Gastroesophageal sphincter (tissue), 3 donors: Measurements from ENCODE around the gene MESP2.

Source experiments
- EP300 ChIP-seq: sonication (generic); formaldehyde crosslinking; IDR thresholded peaks from one replicate; pipeline ENCODE4 v1.6.1; 2017; ENCODE audit warnings: antibody characterized with exemption, mild to moderate bottlenecking
- POLR2A ChIP-seq, 2 donors: fragments of 450-650 bp; IDR thresholded peaks; one replicate each; pipeline ENCODE4 v1.6.1; 2017; ENCODE audit warnings: antibody characterized with exemption in 2 of 2, mild to moderate bottlenecking in 2 of 2, moderate library complexity in 1 of 2
- POLR2AphosphoS5 ChIP-seq: sonication (generic); formaldehyde crosslinking; IDR thresholded peaks from one replicate; pipeline ENCODE4 v1.6.1; 2017; ENCODE audit warnings: antibody characterized with exemption
- TF ChIP-seq, protein P1 (sequence below), 4 experiments: fragments of 200-600 bp in 2 of 4; fragments of 450-650 bp in 2 of 4; sonication (generic) in 1 of 4; IDR thresholded peaks; one replicate each; pipeline ENCODE4 v1.5.1; 2017 to 2019; ENCODE audit warnings: antibody characterized with exemption in 4 of 4, mild to moderate bottlenecking in 2 of 4, moderate library complexity in 2 of 4

DNA sequence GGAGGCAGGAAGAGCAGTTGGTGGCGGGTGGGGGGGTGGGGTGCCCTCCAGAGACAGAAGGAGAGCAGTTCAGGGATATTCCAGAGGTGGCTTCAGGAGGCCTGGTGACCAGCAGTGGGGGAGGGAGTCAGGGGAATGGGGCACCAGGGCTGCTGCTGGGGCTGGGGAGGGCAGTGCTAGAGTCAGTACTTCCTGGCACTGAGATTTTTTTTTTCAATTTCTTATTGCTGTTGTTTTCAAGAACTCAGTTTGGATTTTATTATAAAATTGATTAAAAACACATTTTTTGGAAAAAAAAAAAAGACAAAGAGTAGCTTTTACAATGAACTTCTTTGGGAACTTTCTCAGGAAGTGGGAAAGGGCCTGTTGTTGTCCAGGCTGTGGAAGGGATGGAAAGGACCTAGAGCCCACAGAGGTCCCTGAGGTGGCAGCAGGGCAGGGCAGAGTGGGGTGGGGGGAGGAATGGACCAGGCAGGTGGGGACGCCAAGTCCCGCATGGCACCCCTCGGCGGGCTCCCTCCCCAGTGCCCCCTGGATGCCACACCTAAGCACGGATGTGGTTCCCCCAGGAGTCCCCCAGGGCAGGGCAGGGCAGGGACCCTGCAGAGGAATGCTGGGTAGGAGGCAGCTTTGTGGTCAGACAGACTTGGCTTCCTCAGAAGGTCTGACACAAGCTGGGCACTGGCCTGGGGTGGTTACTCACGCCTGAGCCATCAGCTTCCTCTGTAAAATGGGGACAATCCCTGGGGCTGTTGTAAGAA lies 47.0 kb downstream of the MESP2 start:
- TF ChIP-seq POLR2A (IDR thresholded peaks at IDR 0.05) (no peak), POLR2AphosphoS5 (no peak), EP300 (no peak)
- TF ChIP-seq, protein P1, sequence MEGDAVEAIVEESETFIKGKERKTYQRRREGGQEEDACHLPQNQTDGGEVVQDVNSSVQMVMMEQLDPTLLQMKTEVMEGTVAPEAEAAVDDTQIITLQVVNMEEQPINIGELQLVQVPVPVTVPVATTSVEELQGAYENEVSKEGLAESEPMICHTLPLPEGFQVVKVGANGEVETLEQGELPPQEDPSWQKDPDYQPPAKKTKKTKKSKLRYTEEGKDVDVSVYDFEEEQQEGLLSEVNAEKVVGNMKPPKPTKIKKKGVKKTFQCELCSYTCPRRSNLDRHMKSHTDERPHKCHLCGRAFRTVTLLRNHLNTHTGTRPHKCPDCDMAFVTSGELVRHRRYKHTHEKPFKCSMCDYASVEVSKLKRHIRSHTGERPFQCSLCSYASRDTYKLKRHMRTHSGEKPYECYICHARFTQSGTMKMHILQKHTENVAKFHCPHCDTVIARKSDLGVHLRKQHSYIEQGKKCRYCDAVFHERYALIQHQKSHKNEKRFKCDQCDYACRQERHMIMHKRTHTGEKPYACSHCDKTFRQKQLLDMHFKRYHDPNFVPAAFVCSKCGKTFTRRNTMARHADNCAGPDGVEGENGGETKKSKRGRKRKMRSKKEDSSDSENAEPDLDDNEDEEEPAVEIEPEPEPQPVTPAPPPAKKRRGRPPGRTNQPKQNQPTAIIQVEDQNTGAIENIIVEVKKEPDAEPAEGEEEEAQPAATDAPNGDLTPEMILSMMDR (IDR thresholded peaks at IDR 0.05), result no peak
